Cardiac fibroblast (primary cell): ENCODE data around the gene TENT5A.
A peak's percentile ranks its signal among the peaks of the same experiment; 100 is the strongest.

Experiments
- DNase-seq, 2 donors: peaks; one replicate each; pipeline versions ENCODE4 v3.0.0 to v3.0.0-alpha.2; 2010; ENCODE audit warnings: low read depth in 2 of 2
- H3K4me3 ChIP-seq, 2 donors: replicated peaks in 1 of 2; 1 replicate in 1 of 2; 2 replicates in 1 of 2; pipeline ENCODE4 v1.5.1; 2011; ENCODE audit warnings: low read depth in 2 of 2, low read length in 2 of 2, mild to moderate bottlenecking in 2 of 2, moderate library complexity in 1 of 2
- TF ChIP-seq, protein P1 (sequence below): IDR thresholded peaks from one replicate; pipeline ENCODE4 v1.5.1; 2011; ENCODE audit warnings: low read depth, mild to moderate bottlenecking, low read length, inconsistent platforms

Gene TENT5A

DNA sequence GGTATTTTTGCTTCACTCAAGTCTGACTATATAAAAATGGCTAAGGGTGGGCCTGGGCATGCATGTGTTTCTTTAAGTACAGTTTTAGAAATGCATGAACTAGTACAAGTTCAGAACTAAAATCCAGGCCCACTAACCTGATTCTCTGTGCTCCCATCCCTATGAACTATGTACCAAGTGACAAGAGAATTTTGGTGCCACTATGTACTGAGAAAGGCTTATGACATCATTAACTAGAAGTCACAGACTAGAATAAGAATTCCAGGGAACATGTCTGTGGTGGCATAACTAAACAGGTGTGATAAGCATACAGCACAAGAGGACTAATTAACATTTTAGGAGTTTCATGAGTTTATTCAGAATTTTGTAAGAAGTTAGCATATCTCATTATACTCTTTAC lies 16.1 kb downstream of the TENT5A start:
- TF ChIP-seq, protein P1, sequence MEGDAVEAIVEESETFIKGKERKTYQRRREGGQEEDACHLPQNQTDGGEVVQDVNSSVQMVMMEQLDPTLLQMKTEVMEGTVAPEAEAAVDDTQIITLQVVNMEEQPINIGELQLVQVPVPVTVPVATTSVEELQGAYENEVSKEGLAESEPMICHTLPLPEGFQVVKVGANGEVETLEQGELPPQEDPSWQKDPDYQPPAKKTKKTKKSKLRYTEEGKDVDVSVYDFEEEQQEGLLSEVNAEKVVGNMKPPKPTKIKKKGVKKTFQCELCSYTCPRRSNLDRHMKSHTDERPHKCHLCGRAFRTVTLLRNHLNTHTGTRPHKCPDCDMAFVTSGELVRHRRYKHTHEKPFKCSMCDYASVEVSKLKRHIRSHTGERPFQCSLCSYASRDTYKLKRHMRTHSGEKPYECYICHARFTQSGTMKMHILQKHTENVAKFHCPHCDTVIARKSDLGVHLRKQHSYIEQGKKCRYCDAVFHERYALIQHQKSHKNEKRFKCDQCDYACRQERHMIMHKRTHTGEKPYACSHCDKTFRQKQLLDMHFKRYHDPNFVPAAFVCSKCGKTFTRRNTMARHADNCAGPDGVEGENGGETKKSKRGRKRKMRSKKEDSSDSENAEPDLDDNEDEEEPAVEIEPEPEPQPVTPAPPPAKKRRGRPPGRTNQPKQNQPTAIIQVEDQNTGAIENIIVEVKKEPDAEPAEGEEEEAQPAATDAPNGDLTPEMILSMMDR, result no peak
- H3K4me3 ChIP-seq, result no peak overlapping the region
- DNase-seq, result no peak

DNA sequence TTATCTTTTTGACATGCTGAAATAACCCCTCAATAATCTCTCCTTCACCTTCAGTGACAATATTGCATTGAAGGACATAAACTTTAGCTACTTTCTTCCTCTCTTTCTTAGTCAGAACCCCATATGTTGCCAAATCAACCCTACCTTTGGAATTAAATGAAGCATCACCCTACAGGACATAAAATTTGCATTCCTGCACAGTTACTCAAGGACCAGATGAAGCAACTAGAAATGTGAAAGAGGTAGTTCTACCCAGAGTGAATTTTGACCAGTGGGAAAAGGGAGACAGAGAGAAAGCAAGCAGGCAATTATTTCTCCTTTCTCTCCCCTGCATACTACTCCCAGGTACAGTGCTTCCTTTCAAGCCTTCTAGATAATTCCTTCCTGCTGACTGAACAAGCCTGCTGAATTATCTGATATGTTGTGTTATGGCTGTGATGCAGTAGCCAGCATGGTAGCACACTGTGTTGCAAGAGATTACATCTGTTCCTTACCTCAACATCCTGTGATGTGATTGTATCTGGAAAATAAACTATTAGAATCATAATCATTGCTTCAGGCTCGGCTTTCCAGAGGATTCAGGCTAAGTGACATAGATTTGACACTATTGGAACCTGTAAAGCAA lies 16.6 kb downstream of the TENT5A start:
- TF ChIP-seq, protein P1, result no peak
- DNase-seq, result peak in 1 of 2 donors; percentile 56
- H3K4me3 ChIP-seq, result no peak overlapping the region

DNA sequence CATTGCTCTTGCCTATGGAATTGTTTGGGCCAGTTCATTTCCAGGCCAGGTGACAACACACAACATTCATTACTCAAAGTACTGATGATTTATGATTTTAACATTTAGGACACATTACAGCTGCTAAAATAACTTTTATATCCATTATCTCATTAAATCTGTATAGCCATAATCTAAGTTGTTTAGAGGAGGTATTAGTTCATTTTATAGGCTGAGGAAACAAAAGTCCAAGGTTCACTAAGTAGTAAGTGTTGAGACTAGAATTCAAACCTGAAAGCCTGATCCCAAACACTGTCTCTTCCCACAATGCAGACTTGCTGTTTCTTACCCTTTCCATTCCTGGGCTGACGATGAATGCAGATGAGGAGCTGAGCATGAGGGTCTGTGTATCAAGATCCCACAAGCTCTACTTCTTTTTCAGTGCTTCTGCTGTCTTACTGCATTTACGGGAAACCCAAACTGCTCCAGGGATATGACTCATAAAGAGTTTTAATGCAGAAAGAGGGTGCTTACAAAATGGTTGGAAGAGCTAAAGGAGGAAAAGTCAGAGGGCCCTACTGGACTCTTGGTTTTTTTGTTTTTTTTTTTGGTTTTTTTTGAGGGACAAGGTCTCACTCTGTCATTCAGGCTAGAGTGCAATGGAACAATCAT lies 17.9 kb downstream of the TENT5A start:
- DNase-seq, result no peak
- no peak overlapping the region for H3K4me3 ChIP-seq
- TF ChIP-seq, protein P1, result no peak

DNA sequence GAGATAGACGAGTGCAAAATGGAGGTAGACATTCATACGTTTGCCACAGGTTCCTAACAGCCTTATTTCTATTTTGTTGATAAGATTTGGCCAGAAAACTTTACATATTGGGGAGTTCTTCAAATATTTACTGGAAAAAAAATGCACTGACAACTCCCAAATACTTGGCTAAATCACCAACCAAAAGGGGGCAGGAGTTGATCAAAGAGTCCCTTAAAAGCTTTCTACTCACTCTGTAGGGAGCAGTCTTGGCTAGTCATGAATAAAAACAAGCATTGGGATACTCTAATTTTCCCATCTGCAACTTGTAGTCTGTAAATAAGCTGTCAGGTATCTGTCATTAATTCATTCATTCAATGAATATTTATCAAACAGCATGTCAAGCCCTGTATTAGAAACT lies 18.4 kb downstream of the TENT5A start:
- DNase-seq, result peak; percentile 7 to 31
- H3K4me3 ChIP-seq, result no peak overlapping the region
- TF ChIP-seq, protein P1, result no peak

DNA sequence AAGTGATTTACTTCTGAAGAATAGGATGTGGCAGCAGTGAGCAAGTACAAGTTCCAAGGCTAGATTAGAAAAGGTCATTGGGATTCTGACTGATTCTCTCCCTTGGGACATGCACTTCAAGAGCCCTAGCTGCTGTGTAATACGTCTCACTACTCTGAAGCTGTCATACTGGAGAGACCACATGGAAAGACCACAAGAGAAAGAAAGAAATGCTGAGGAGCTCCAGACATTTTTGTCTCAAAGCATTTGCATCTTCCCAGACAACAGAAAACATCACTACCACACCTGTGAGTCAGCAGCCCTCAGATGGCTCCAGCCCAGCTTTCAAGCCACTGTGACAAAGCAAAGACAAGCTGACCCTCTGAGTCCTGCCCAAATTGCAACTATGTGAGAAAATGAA lies 20.7 kb downstream of the TENT5A start:
- TF ChIP-seq, protein P1, result no peak
- peak in 1 of 2 donors; percentile 46 for DNase-seq
- no peak overlapping the region for H3K4me3 ChIP-seq

DNA sequence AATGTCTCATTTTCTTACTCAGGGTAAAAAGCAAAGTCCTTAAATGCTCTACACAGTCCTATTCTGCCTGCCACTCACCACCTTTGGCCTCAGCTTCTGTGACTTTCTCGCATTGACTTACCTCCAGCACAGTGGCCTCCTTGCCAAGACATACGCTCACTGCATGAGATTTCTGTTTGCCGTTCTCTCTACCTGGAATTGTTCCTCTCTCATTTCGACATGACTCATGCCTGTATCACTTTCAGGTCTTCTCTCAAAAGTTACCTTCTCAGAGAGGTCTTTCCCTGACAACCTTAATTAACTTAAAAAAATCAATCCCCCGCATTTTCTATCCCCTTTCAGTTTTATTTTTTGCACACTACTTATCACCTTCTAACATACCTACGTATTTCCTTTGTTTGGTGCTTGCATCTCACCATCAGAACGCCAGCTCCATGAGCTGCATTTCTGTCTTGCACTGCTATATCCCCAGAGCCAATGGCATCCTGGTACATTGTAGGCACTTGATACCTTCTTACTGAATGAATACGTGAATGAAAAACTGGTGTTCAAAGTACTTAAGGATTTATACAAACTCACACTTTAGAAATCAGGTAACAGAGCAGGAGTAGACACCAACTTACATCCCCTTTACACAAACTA lies 24.5 kb downstream of the TENT5A start:
- TF ChIP-seq, protein P1, result no peak
- no peak overlapping the region for H3K4me3 ChIP-seq
- no peak for DNase-seq
